Fibroblast of mammary gland (primary cell): ENCODE data around the gene TMEM30A.

Source experiments
- DNase-seq: peaks from one replicate; pipeline ENCODE4 v3.0.0-alpha.2; 2010; ENCODE audit warnings: low read depth
- H3K4me3 ChIP-seq: 2 replicates; pipeline ENCODE4 v1.5.1; 2011; ENCODE audit warnings: low read depth, mild to moderate bottlenecking, low read length, moderate library complexity; ENCODE audit not compliant: control insufficient read depth
- TF ChIP-seq, protein P1 (sequence below): conservative IDR thresholded peaks from 2 replicates; pipeline ENCODE4 v1.5.1; 2011; ENCODE audit warnings: low read depth, low read length, inconsistent platforms; ENCODE audit not compliant: control insufficient read depth, insufficient read depth

TMEM30A gene

GRCh38 chr6:75305573-75305972, 21.0 kb upstream of the TMEM30A start:
- TF ChIP-seq, protein P1, sequence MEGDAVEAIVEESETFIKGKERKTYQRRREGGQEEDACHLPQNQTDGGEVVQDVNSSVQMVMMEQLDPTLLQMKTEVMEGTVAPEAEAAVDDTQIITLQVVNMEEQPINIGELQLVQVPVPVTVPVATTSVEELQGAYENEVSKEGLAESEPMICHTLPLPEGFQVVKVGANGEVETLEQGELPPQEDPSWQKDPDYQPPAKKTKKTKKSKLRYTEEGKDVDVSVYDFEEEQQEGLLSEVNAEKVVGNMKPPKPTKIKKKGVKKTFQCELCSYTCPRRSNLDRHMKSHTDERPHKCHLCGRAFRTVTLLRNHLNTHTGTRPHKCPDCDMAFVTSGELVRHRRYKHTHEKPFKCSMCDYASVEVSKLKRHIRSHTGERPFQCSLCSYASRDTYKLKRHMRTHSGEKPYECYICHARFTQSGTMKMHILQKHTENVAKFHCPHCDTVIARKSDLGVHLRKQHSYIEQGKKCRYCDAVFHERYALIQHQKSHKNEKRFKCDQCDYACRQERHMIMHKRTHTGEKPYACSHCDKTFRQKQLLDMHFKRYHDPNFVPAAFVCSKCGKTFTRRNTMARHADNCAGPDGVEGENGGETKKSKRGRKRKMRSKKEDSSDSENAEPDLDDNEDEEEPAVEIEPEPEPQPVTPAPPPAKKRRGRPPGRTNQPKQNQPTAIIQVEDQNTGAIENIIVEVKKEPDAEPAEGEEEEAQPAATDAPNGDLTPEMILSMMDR: no peak
- no peak for DNase-seq
- no peak overlapping the region for H3K4me3 ChIP-seq

DNA sequence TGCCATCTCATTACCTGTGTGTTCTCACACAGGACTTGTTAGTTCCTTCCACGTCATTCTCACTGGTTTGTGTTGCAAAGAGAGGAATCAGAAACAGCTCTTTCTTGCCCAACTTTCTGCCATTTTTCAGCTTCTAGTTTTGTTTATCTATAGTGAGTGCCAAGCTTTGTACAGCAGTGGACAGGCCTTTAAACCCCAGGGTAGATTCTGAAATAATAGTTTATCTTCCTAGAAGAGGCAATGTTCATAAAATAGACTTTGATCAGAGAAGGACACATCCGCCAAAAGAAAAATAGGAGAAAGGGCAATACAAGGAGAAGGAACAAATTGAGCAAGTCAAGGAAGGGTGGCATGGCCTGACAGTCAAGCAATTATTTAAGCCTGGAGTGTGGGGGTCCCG, 17.7 kb upstream of the TMEM30A start:
- no peak overlapping the region for H3K4me3 ChIP-seq
- DNase-seq: no peak
- TF ChIP-seq, protein P1: no peak

DNA sequence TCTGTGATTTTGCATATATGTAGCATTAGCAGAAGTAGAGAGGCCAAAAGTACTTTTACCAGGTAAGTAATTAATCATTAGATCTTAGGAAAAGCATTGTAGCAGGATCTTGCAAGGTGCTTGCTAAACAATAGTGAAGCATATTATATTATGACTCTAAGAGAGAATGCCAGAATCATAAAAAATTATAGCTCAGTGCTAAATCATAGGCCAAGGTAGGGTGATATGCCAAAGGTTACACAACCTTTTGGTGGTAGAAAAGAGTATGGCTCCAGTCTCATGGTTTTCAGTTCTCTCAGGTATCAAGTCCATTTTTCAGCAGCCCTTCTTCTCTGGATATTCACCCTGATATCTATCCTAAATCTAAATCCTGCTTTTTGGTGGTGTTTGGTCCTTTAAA, 16.9 kb upstream of the TMEM30A start:
- no peak overlapping the region for H3K4me3 ChIP-seq
- TF ChIP-seq, protein P1: no peak
- no peak for DNase-seq

DNA sequence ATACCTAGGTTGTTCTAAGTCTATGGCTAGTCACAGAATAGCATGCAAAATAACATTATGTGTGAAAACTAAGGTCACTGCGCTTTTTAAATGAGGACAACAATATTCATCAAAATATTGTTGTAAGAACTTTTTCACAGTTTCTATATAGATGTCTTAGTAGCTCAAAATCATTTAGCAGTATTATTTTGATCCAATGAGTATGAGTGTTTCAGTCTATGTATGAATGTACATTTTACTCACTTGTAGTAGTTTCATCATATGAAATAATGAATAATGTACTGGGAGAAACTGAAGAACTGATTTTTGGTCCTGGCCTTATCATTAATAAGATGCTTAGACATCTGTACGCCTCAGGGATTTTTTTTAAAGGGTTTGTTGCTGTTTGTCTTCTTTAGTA, 16.5 kb upstream of the TMEM30A start:
- no peak overlapping the region for H3K4me3 ChIP-seq
- TF ChIP-seq, protein P1: no peak
- no peak for DNase-seq

DNA sequence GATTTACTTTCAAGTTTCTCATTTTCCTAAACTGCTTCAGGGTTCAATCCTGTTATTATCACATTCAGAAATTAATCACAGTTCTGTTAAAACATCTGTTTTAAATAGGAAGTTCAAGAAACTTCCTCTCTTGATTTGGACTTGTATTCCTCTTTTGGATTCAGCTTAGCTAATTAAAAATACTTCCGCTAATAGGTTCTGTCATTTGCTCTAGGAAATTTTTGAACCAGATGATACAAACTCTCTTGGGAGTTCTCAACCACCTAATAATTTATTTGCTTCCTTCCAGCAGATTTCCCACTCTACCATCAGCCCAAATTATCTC, 15.9 kb upstream of the TMEM30A start:
- TF ChIP-seq, protein P1: no peak
- no peak for DNase-seq
- H3K4me3 ChIP-seq: no peak overlapping the region

- TF ChIP-seq, protein P1: no peak
- DNase-seq: no peak
- H3K4me3 ChIP-seq: no peak overlapping the region
Measured at GRCh38 chr6:75299801-75300530, 15.4 kb upstream of the TMEM30A start.
